GM21786 (cell line): Measurements from ENCODE around the gene SYTL3.
A peak's percentile ranks its signal among the peaks of the same experiment; 100 is the strongest.
"Not testable (repeated sequence)": the region's sequence is repeated elsewhere in the genome, so short reads cannot be mapped to it uniquely, and the experiment has no call there.

ENCODE experiments used
- ATAC-seq: cut with Tn5 transposase; IDR thresholded peaks from one replicate; pipeline ENCODE4 v1.9.1; 2021; ENCODE audit not compliant: unreplicated experiment

Gene SYTL3

GRCh38 chr6:158649289-158650143 lies at the start of gene SYTL3:
Gene SYTL3, plus strand, starts transcription at chr6:158650054. Its CDS starts 13,215 bp downstream, at chr6:158663269.
- ATAC-seq: peak; percentile 44

- no peak for ATAC-seq
These were observed 46.4 kb upstream of the SYTL3 start for GRCh38 chr6:158603261-158604047.

- no peak for ATAC-seq
These were observed 45.8 kb upstream of the SYTL3 start for GRCh38 chr6:158604048-158604406.

GRCh38 chr6:158605266-158605878 lies 44.5 kb upstream of the SYTL3 start:
- no peak for ATAC-seq

GRCh38 chr6:158606011-158606410 lies 43.8 kb upstream of the SYTL3 start:
- not testable (repeated sequence) for ATAC-seq

- ATAC-seq: no peak
These were observed 42.9 kb upstream of the SYTL3 start for GRCh38 chr6:158606935-158607334.

GRCh38 chr6:158607411-158608170 lies 42.3 kb upstream of the SYTL3 start:
- no peak for ATAC-seq

- ATAC-seq: no peak
These were observed 41.6 kb upstream of the SYTL3 start for GRCh38 chr6:158608221-158608620.

GRCh38 chr6:158609455-158610155 lies 40.2 kb upstream of the SYTL3 start:
- ATAC-seq: no peak

GRCh38 chr6:158610319-158610968 lies 39.4 kb upstream of the SYTL3 start:
- no peak for ATAC-seq

GRCh38 chr6:158611039-158611438 lies 38.8 kb upstream of the SYTL3 start:
- ATAC-seq: no peak

GRCh38 chr6:158611541-158612370 lies 38.1 kb upstream of the SYTL3 start:
- ATAC-seq: no peak

GRCh38 chr6:158614606-158615005 lies 35.2 kb upstream of the SYTL3 start:
- not testable (repeated sequence) for ATAC-seq

GRCh38 chr6:158618289-158618688 lies 31.6 kb upstream of the SYTL3 start:
- ATAC-seq: not testable (repeated sequence)

GRCh38 chr6:158619922-158620801 lies 29.7 kb upstream of the SYTL3 start:
- ATAC-seq: no peak

GRCh38 chr6:158620963-158621693 lies 28.7 kb upstream of the SYTL3 start:
- no peak for ATAC-seq
